ENCODE results near the gene SLC22A31.

The SLC22A31 gene

DNA sequence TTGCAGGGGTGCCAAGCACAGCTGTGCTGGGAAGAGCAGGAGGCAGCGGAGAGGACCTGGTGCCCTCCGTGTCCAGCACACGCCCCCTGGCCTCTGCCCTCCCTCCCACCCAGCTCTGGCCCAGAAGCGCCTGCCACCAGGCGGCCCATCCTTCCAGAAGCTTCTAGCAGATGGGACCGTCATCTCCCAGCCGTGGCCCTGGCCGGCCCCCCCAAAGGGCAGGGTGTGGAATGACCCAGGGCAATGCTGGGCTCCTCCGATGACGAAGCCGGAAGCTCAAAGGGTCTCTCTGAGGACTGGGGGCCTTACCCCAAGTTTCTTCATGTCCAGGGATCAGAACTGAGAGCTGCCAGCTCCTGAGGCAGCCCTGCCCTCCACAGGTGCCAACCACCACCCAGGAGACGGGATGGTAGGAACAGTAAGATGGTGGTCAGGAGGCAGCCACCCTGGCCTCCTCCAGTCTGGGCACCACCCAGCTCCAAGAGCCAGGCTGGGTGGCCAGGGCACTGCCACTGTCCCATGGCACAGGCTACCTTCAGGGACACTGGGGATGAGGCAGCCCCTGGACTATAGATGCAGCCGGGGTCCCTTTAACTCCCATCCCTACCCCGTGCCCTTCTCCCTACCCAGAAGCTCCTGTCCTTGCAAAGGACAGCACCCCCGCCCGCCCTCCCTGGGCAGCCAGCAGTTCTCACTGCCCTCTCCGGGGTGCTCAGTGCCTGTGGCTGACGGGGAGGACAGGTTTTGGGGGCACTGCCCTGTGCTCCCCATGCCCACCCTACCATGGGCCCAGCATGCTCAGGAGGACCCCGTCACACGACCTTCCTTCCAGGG, 35.3 kb downstream of the SLC22A31 start:
- no peak for DNase-seq

DNA sequence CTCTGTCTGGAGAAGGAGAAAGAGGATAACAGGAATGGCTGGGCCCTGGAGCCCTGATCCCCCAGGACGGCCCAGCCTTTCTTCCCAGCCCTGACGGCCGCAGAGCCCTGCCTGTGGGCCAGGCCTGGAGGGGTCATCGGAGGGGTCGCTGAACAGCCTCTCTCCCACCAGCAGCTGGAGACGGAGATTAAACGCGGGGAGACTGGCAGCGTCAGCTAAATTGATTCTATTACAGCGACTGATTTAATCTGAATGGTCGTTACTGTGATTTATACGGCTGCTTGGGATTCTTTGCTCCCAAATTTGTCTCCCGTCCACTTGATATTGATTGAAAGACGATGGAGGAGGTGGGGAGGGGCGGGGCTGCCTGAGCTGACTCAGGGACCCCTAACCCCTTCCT, 35.9 kb downstream of the SLC22A31 start:
- no peak for DNase-seq

DNA sequence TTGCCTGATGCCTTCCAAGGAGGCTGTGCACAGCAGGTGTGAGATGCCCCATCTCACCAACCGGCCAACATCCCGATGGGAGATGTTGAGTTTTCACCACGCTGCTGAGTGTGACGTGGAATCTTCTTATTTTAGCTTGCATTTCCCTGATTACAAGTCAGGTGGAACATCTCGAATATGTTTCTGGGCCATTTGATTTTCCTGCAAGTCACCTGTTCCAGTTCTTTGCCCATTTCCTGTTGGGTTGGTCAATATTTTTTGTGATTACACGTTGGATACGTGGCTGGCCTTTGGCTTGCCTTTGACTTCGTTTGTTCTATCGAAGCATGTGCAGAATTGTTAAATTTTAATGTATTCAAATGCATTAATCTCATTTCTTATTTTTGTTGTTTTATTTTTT, 37.0 kb downstream of the SLC22A31 start:
- no peak for DNase-seq

DNA sequence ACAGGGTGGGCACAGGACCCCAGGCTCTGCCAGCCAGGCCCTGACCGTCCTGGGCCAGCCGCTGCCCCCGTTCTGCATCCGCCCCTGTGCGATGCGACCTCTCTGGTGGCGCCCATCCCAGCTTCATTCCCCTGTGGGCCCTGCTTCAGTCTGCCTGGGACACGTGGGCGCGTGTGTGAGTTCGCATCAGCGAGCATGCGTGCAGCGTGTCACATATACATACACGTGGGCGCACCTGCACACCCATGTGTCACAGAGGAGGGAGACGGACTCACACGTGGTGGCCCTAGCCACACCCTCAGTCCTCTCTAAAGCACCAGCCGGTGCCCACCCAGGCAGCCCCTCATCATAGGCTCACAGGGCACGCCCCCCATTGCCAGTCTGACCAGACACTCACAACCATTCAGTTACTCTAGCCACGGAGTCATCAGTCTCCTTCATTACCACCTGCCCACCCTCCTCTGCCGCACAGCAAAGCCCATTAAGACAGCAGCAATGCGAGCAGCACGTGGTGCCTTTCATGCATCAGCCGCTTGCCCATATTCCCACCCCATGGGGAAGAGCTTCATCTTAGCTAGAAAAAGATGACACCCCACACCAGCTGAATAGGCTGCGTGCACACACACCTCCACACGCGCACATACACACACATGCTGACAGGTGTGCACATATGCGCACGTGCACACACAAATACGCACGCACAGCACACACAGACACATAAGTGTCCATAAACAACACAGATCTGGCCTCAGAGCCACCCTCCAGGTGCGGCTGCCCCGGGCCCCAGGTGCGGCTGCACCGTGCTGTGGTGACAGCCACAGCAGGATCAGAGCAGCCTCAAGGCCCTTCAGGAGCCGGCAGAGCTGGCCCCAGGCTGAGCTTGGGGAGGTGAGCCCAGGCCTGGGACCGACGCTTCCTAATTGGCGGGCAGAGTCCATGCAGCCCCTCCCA, 38.3 kb downstream of the SLC22A31 start:
- DNase-seq, result no peak

DNA sequence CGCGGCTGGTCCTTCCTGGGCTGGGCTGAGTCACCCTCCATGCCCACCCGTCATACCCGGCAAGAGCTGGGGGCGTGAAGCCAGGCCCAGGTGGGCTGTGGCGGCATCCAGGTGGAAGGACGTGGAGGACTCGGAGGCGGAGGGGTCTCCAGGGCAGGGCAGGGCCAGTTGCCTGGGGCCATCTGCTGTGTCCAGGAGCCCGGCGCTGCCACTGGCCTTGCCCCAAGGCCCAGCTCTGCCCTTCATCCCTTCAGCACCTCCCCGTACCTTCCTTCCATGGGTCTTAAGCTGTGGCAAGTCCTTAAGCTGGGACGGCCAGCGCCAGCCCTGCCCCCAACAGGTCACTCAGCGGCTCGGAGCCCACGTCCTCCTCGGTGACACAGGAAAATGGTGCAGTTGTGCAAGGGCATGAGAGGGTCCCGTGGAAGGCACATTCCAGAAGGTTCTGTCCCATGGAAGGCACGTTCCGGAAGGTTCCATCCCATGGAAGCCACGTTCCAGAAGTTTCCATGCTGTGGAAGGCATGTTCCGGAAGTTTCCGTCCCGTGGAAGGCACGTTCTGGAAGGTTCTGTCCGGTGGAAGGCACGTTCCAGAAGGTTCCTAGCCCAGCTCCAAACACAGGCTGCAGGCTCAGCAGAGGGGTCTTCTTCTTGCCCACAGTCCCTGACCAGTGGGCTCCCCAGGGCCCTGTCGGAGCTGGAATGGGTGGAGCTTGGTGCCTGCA, 39.2 kb downstream of the SLC22A31 start:
- DNase-seq, result no peak

DNA sequence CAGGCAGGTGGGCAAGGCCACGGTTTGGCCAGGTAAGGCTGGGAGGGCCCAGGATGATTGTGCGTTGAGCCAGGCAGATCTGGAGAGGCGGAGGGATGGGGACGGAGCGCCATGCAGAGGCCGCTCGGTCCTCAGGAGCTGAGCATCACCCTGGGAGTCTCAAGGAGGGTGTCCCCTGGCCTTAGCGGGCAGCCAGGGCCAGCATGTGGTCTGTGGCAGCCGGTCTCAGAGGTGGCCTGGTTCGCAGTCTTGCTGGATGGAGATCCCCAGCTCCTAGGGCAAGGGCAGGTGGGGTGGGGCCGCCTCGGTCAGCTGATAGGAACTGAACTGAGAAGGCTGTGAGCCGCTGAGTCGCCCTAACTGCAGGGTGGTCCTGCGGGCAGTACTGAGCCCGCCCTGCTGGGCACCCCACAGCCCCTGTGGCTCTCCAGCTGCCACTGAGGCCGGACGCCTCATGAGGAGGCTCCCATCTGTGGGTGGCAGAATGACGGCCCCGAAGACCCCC, 40.4 kb downstream of the SLC22A31 start:
- DNase-seq, result no peak

DNA sequence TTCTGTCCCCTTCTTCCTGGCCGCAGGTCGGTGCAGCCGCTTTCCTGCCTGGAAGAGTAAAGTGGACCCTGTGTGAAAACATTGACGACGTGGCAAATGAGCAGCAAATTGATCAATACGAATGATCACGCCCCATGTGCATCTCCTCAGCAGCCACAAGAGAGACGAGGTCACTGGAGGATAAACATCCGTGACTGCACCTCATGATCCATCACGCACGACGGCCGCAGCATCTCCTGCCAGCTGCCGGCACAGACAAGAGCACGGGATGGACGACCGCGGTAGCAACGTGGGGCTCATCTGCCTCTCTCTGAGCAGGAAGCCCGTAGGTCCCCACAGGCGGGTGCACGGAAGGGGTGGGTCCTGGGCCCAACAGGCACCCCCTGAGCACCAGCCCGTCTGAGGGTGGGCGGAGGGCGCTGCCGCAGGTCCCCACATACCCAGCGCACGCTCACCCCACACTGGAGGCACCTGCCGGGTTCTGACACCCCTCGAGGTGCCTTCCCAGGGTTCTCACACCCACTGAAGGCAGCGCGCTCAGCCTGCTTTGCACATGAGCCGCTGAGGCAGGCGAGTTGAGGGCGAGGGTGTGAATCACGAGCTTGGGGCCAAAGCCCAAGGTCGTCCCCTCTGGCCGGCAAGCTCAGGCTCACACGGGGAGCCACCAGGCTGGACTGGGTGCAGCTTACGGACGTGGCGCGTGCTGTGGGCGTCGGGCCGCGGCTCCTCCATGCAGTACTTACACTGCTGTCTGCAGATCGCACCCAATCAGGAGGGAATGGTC, 41.1 kb downstream of the SLC22A31 start:
- DNase-seq, result no peak

DNA sequence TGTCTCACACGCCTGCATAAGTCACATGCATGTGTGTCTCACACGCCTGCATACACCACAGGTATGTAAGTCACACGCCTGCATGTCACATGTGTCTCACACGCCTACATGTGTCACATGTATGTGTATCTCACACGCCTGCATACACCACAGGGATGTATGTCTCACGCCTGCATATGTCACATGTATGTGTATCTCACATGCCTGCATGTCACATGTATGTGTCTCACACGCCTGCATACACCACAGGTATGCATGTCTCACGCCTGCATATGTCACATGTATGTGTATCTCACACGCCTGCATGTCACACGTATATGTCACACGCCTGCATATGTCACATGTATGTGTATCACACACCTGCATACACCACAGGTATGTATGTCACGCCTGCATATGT, 42.6 kb downstream of the SLC22A31 start:
- DNase-seq, result no peak

DNA sequence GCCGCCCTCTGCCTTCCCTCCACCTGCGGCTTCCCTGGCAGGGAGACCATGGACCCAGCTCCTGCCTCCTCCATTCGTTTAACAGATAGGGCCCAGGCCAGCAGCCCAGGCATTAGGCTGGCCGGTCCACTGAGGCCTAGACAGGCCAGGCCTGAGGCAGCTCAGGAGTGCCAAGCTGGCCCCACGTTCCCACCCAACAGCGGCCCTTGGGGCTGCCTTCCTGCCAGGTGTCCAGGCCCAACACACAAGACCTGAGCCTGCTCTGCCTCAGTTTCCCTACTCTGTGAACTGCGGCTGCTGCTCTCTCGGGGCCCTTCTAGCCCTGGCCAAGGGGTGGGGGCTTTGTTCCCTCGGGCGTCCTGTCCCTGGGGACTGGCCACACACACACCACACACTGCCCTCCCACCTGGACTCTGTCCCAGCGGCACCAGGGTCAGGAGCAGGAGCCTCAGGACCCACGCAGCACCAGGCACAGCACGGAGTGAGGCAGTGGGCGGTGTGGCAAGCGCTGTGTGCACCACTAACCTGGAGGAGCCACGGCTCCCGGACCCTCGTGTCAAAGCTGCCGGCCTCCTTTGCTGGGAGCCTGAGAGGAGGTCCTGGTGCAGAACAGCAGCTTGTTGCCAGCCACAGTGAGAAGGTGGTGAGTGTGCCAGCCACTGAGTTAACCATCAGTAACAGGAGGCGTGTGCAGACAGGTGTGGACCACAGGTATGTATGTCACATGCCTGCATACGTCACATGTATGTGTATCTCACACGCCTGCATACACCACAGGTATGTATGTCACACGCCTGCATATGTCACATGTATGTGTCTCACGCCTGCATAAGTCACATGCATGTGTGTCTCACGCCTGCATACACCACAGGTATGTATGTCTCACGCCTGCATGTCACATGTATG, 43.3 kb downstream of the SLC22A31 start:
- DNase-seq, result no peak

DNA sequence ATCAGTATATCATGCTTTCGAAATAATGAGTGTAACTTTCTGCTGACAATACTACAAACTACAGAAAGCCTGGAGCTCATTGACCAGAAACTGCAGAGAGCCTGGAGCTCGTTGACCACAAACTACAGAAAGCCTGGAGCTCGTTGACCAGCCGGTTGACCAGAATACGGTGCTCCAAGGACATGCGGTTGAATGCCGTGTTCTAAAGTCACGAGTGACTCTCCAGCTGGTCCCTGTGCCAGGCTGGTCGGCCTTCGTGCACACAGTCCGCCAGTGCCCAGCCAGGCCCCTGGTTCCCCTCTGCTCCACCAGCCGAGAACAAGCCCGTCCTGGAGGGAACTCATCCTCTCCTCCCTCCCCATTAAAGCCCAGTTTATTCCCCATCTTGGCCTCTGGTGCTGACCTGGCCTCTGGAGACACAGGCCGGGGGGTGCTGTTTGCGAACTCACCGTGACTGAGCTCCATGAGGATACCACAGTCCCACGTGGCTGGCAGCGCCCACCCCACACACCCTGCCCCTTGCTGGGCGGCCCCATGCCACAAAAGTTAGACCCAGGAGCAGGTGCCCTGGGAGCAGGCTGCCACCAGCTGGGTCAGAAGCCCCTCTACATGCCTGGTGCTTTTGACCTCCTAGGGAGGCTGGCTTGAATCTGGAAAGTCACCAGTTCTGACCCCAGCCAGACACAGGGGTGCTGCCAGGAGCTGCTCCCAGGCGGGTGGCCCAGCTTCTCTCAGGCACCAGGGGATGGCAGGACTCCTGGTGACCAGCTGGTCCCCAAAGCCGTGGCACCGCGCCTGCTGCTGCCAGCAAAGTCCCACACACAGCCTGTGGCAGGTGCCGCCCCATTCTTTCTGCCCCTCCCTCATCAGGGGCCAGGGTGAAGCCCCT, 44.2 kb downstream of the SLC22A31 start:
- no peak for DNase-seq

DNA sequence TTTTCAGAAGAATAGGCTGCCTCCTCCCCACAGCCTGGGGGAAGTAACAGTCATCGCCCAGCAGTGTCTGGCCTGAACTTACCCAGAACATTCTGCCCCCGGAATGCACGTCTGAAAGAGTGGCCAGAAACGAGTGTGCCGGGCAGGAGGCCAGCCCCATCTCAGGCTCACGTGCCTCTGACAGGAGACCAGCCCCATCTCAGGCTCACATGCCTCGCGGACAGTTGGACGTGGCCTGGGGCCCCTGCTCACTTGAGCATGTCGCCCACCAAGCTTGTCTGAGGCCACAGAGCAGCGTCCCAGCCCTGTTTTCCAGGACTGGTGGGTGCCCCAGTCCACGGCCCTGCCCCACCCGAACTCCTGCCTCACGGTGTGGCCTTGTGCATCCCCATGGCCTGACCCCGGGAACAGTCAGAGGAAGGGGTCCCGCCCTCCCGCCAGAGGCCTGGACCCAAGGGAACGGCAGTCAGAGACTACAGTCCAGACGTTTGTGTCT, 45.1 kb downstream of the SLC22A31 start:
- DNase-seq, result no peak

DNA sequence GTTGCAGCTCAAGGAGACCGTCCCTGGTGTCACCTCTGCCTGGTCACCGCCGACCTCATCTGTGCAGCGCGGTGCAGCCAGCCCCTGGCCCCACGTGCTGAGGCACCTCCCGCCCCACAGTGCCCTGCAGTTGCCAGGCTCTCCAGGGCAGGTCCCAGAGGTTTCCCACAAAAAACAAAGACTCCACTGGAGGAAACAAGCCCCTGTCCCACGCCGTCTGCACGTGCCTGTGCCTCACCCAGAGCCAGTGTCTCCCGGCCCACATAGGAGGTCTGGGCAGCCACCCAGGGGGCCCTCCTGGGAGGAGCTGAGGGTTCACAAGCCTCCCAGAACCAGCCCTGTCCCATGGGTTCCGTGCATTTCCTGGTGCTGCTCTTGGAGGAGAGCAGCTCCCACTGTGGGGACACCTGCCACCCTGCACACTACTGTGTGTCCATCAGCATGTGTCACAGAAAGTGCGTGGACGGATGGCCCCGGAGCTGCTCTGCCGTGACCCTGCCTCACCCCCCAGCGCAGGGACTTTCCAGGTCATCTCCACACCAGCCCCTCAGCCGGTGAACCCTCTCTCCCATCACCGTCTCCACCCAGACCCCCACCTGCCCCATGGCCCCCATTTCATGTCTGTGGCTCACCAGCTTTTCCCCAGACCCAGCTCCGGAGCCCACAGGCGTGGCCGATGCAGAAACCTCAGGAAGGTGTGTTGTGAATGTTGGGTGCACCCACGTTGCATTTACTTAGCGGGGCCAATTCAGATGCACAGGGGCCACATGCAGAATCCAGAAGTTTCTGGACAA, 45.8 kb downstream of the SLC22A31 start:
- DNase-seq, result no peak

DNA sequence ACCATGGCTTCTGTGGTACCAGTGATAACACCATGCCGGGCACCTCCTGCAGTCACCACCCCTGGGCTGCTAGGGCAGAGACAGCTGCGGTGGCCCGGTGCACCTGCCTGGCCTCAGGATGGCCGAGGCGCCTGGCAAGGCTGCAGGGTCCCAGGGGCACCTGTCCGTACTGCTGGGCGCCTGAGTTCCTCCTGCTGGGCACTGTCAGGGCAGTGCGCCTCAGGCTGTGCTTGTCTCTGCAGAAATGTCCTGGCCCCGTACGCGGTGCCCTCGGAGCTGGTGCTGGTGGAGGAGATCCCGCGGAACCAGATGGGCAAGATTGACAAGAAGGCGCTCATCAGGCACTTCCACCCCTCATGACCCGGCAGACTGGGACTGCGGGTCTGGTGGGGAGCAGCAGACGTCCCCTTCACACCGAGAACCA, 46.5 kb downstream of the SLC22A31 start:
- no peak for DNase-seq

DNA sequence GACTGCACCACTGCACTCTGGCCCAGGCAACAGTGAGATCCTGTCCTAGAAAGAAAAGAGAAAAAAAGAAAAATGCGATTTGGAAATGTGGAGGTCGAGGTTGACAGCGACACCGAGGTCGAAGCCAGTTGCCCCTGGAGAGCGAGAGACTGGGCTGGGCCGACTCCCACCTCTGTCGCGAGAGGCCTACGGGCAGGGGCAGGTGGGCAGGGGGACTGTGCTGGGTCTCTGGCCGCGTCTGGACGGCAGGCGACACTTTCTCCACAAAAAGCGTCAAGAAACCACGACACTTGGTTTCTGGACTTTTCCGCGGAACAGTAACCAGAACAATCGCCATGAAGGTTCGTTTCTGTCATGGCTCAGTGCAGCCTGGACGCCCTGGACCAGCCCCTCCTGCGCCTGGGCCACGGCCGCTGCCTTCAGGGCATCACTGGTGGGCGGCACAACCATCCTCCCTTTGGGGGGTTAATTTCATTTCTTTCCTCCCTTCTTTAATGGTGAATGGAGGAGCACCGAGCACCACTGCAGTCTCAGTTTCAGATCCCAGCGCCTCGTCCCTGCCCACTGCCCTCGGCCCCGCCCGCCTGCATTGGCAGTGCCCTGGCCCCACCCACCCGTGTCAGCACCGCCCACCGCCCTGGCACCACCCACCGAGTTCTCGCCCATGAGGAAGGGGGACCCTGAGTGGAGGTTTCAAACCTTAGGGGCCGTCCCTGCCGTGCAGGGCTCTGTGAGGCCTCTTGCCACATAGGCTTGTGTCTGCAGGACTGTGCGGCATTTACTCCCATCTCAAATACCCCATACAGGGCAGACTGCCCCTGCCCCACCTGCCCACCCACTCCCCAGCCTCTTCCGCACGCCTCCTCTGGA, 47.3 kb downstream of the SLC22A31 start:
- DNase-seq, result no peak

DNA sequence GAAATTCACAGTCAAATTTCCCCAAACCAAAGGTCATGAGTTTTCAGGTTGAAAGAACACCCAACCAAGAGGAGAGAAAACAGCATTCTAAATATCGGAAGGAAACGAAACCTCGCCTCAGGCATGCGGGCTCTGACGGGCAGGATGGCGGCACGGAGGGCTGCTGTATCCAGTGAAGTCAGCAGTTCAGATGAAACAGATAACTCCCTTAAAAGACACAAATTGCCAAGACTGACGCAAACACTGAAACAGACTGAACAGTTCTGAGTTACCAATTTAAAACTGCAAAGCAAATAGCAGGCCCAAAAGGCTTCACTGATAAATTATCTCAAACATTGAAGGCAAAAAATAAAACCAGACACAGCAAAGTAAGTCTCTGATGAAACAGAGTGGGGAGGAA, 49.4 kb downstream of the SLC22A31 start:
- no peak for DNase-seq

DNA sequence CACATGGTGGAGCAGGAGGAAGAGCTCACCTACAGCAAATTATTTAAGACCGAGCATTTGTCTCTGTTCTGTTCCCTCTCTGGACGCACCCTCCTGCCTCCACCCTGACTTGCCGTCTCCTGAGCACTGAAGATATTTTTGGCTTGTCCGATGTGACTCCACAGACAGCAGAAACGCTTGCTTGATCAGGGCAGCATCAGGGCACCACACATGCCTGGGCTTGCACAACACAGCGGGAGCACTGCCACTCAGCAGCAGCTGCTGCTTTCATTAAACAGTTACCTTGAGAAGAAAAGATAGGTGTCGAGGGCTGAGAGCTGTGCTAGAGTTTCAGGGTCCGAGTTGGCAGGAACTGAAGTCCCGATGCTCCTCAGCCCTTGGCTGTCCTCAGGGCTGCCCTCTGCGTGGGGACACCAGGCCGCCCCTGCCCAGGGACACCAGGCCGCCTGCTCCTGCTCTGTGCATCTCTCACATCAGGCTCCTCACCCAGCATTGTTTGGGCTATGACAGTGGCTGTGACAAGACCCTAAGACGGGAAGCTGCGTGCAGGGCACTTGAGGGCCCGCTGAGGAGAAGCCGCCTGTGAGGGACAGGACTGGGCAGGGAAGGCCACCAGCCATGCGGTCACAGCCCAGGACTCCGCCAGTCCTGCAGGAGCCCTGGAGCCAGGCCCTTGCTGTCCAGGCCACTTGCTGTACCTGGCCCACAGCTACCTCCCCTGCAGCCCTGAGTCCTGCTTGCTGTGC, 50.1 kb downstream of the SLC22A31 start:
- no peak for DNase-seq

DNA sequence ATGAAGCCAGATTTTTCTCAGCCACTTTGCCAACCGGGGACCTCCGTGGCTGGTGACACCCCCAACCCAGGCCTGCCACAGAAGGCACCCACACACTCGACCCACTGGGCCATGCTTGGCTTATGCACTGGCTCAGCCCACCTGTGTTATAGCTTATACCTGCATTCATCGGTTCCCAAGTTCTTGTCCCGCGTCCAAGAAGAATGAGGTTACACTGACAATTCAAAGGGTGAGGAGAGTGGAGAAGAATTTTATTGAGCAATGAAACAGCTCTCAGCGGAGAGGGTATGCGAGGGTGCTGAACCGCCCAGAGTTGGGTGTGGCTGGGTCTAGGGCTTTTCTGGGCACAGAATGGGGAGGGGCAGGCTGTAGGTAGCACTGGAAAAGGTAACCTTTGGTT, 51.0 kb downstream of the SLC22A31 start:
- no peak for DNase-seq

Measured in CD4-positive, alpha-beta T cell treated with Interleukin-21 for 1 hour (primary cell).